Thoracic aorta (tissue), 2 donors: Measurements from ENCODE around the gene GPR50. TPM values are rescaled to one million over a fixed set of nuclear protein-coding genes. Genes with fewer than 3 reads are reported as not detected.

ENCODE experiments used
- ATAC-seq: fragments of 150-250 bp; one replicate; pipeline ENCODE4 v1.8.0; 2017; ENCODE audit warnings: low read depth; ENCODE audit not compliant: insufficient number of reproducible peaks, low FRiP score
- DNase-seq: peaks from one replicate; pipeline ENCODE4 v3.0.0-alpha.2; 2020; ENCODE audit warnings: low spot score
- H3K27ac ChIP-seq, 2 donors: fragments of 200-600 bp; sonication (generic); 1 replicate in 1 of 2; 2 replicates in 1 of 2; pipeline ENCODE4 v1.5.1; 2016; ENCODE audit warnings: mild to moderate bottlenecking in 2 of 2, moderate library complexity in 2 of 2
- H3K27me3 ChIP-seq: fragments of 200-600 bp; sonication (generic); replicated peaks from 2 replicates; pipeline ENCODE4 v1.6.0; 2016; ENCODE audit warnings: mild to moderate bottlenecking; ENCODE audit not compliant: insufficient read depth
- H3K36me3 ChIP-seq: fragments of 200-600 bp; sonication (generic); one replicate; pipeline ENCODE4 v1.5.1; 2016
- H3K4me1 ChIP-seq, 2 donors: fragments of 200-600 bp; sonication (generic); 1 replicate in 1 of 2; 2 replicates in 1 of 2; pipeline versions ENCODE4 v1.5.1 to v1.6.0; 2016; ENCODE audit warnings: low read depth in 2 of 2, mild to moderate bottlenecking in 1 of 2; ENCODE audit not compliant: control insufficient read depth in 1 of 2
- H3K4me3 ChIP-seq: fragments of 200-600 bp; sonication (generic); 2 replicates; pipeline ENCODE4 v1.5.1; 2016; ENCODE audit warnings: mild to moderate bottlenecking
- H3K9me3 ChIP-seq: fragments of 200-600 bp; sonication (generic); 2 replicates; pipeline ENCODE4 v1.5.1; 2016
- CTCF ChIP-seq: fragments of 200-600 bp; sonication (generic); IDR thresholded peaks from one replicate; pipeline ENCODE4 v1.5.1; 2019; ENCODE audit warnings: antibody characterized with exemption
- total RNA-seq, 2 donors: library from RNA; depleted of rRNA; stranded (reverse); fragments of >200 nt; gene quantifications; one replicate each; pipeline versions ENCODE4 v1.1.0 to v1.2.3, GENCODE V29; 2016

The GPR50 gene
- total RNA-seq, 2 donors from 2014 or later: not detected

DNA sequence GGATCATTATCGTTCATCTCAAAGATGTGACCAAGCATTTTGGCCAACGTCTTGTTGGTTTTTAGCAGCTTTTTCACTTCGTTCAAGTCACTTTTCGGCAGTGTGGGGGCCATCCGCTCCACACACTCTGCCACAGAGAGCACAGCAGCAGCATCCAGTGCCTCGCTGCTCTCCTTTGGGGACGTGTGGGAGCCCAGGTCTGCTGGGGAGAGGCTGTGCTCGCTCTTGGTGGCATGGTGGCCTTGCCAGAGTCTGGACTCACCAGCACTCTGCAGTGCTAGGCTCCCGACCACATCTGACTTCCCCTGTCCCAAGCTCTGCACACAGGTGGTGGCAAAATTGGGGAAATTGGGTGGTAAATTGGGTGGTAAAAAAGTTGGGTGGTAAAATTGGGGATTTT lies 50.6 kb downstream of the GPR50 start:
- Histone ChIP-seq H3K27me3 (no peaks in the 10 kb centered on the region), H3K4me3 (no peak overlapping the region), H3K4me1 (no peaks in the 10 kb centered on the region), H3K27ac (no peak overlapping the region), H3K9me3 (no peaks in the 10 kb centered on the region), H3K36me3 (no peaks in the 10 kb centered on the region)
- ATAC-seq (no peak), DNase-seq (no peak)
- TF ChIP-seq CTCF: no peak

GRCh38 chrX:151227627-151228026 lies 51.2 kb downstream of the GPR50 start:
- DNase-seq: no peak
- no peaks in the 10 kb centered on the region for H3K27me3 ChIP-seq

GRCh38 chrX:151228935-151229334 lies 52.6 kb downstream of the GPR50 start:
- no peak for TF ChIP-seq CTCF

More at GRCh38 chrX:151227627-151228026, 51.2 kb downstream of the GPR50 start:
- TF ChIP-seq CTCF: no peak
- no peak overlapping the region for H3K4me3 ChIP-seq
- H3K9me3 ChIP-seq: no peaks in the 10 kb centered on the region
- no peak overlapping the region for H3K27ac ChIP-seq
- no peaks in the 10 kb centered on the region for H3K36me3 ChIP-seq
- no peak for ATAC-seq
- H3K4me1 ChIP-seq: no peaks in the 10 kb centered on the region

More at GRCh38 chrX:151228935-151229334, 52.6 kb downstream of the GPR50 start:
- Histone ChIP-seq H3K27ac (no peak overlapping the region), H3K36me3 (no peaks in the 10 kb centered on the region), H3K4me3 (no peak overlapping the region), H3K27me3 (no peaks in the 10 kb centered on the region), H3K4me1 (no peaks in the 10 kb centered on the region), H3K9me3 (no peaks in the 10 kb centered on the region)
- no peak for DNase-seq
- ATAC-seq: no peak

Other genes starting within 250 kb of the GPR50 start
- gene HMGB3, start 193.2 kb upstream of the GPR50 start, total RNA-seq: 1 to 10 TPM in 1 of 2 donors, under 1 TPM in 1; 0.41 to 3.2 TPM
- 10 to 100 TPM; 22.2 to 39.3 TPM for gene VMA21, start 220.6 kb downstream of the GPR50 start, total RNA-seq